ENCODE data around the gene CIAPIN1. TPM values are rescaled to one million over a fixed set of nuclear protein-coding genes. Genes with fewer than 3 reads are reported as not detected.

CIAPIN1 gene
- total RNA-seq, 4 donors from 2014 or later = 19.1 to 32.4 (median 25.8) TPM

DNA sequence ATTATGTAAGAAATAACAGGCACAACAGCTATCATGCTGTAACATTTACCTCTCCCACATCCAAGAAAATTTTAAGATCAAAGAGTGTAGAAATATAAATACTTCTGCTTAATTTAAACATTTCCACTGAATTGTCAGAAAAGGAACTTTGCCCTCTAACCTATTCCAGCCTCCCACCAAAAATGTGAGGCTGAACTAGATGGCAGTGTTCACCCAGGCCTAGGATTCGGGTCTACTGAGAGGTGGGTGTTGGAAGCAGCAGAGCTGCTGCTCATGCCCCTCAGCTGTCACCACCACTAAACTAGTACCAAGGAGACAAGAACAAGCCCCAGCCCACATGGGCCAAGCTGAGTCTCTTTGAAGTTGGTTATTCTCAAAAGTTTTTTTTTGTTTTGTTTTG, 11.3 kb downstream of the CIAPIN1 start:
- no peak overlapping the region for H3K27ac ChIP-seq
- TF ChIP-seq POLR2A (IDR thresholded peaks at IDR 0.05) = no peak
- 82% methylated on average over 1 of the region's 1 CpG; no CpG with 5 or more reads in 1 of the 2 donors for WGBS, 2 donors (ENCODE audit: low coverage in 1 of 2)
- peaks cover 6 to 100% of the 10 kb centered on the region in 2 donors for H3K36me3 ChIP-seq
- no peaks in the 10 kb centered on the region for H3K27me3 ChIP-seq
- H3K4me1 ChIP-seq = no peaks in the 10 kb centered on the region
- no peak overlapping the region for H3K4me3 ChIP-seq
- no peak for ATAC-seq
- H3K9me3 ChIP-seq = no peaks in the 10 kb centered on the region

DNA sequence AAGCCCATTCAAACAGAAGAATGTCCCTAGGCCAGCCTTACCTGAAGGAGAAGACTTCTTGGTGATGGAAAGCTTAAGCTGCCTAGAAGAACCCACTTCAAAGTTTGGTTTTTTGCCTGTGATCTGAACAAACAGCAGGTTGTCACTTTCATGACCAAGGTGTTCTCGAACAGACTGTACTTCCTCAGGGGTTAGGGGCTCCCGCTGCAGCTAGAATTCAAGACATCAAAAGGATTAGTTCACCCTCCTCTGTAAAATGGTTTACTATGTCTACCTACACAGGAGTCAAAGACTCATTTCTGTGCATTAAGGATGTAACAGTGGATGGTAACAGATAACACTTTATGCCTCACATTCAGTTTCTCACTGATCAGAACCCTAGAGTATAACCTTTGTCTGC, 13.2 kb downstream of the CIAPIN1 start:
- H3K27me3 ChIP-seq = no peaks in the 10 kb centered on the region
- no peak overlapping the region for H3K4me3 ChIP-seq
- no peak for ATAC-seq
- TF ChIP-seq POLR2A (IDR thresholded peaks at IDR 0.05) = no peak
- no peak for TF ChIP-seq EP300 (IDR thresholded peaks at IDR 0.05)
- no peak for TF ChIP-seq POLR2AphosphoS5 (IDR thresholded peaks at IDR 0.05)
- TF ChIP-seq, protein P1, sequence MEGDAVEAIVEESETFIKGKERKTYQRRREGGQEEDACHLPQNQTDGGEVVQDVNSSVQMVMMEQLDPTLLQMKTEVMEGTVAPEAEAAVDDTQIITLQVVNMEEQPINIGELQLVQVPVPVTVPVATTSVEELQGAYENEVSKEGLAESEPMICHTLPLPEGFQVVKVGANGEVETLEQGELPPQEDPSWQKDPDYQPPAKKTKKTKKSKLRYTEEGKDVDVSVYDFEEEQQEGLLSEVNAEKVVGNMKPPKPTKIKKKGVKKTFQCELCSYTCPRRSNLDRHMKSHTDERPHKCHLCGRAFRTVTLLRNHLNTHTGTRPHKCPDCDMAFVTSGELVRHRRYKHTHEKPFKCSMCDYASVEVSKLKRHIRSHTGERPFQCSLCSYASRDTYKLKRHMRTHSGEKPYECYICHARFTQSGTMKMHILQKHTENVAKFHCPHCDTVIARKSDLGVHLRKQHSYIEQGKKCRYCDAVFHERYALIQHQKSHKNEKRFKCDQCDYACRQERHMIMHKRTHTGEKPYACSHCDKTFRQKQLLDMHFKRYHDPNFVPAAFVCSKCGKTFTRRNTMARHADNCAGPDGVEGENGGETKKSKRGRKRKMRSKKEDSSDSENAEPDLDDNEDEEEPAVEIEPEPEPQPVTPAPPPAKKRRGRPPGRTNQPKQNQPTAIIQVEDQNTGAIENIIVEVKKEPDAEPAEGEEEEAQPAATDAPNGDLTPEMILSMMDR (IDR thresholded peaks at IDR 0.05) = no peak
- H3K36me3 ChIP-seq = peaks cover 8 to 100% of the 10 kb centered on the region in 2 donors
- no peaks in the 10 kb centered on the region for H3K9me3 ChIP-seq
- 72 to 100% methylated on average over 1 to 2 of the region's 2 CpGs for WGBS, 2 donors (ENCODE audit: low coverage in 1 of 2)
- H3K4me1 ChIP-seq = no peaks in the 10 kb centered on the region
- H3K27ac ChIP-seq = no peak overlapping the region

DNA sequence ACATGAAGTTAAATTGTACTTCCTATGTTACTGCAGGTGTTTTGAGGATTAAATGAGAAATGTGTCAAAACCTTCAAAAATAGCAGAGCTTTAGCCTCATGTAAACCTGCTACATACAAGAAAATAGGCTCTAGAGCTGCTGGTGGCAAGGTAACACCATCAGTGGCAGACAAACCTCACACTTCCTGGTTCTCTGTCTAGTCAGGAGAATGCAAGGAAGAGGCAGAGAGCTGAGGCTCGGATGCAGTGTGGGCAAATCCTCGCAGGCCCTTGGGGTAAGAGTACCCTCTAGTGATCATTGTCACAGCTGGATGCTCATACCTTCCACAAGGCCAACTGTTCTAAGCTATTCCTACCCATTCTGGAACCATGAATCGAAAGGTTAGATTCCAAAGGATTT, 14.2 kb downstream of the CIAPIN1 start:
- ATAC-seq = no peak
- TF ChIP-seq, protein P1 (IDR thresholded peaks at IDR 0.05) = no peak
- no peak for TF ChIP-seq POLR2A (IDR thresholded peaks at IDR 0.05)
- no peak for TF ChIP-seq POLR2AphosphoS5 (IDR thresholded peaks at IDR 0.05)
- no peak for TF ChIP-seq EP300 (IDR thresholded peaks at IDR 0.05)
- no peaks in the 10 kb centered on the region for H3K4me1 ChIP-seq
- no peak overlapping the region for H3K4me3 ChIP-seq
- H3K27me3 ChIP-seq = no peaks in the 10 kb centered on the region
- no peaks in the 10 kb centered on the region for H3K9me3 ChIP-seq
- H3K36me3 ChIP-seq = peaks cover 8 to 100% of the 10 kb centered on the region in 2 donors
- 80 to 82% methylated on average over 3 of the region's 3 CpGs for WGBS, 2 donors (ENCODE audit: low coverage in 1 of 2)
- H3K27ac ChIP-seq = no peak overlapping the region

DNA sequence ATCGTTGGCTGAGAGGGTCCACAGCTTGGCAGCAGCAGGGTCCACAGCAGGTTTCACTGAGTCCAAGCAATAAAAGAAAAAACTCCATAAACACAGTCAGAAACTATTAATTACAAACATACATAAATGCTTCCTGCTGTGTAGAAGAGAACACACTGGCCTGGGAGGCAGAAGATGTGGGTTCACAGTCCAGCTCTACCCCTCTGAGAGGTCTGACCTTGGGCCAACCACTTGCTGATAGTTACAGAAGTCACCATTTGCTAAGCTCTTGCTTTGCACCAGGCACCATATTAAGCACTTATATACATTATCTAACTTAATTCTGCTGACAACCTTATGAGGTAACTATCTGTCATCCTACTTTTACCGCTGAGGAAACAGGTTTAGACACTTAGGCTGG, 14.7 kb downstream of the CIAPIN1 start:
- Histone ChIP-seq H3K27me3 (no peaks in the 10 kb centered on the region), H3K4me1 (no peaks in the 10 kb centered on the region), H3K27ac (no peak overlapping the region), H3K36me3 (peaks cover 8 to 100% of the 10 kb centered on the region in 2 donors), H3K9me3 (no peaks in the 10 kb centered on the region), H3K4me3 (no peak overlapping the region)
- TF ChIP-seq EP300 (IDR thresholded peaks at IDR 0.05) = no peak
- ATAC-seq = no peak
- WGBS, 2 donors (ENCODE audit: low coverage in 1 of 2) = 92 to 100% methylated on average over 2 of the region's 2 CpGs

DNA sequence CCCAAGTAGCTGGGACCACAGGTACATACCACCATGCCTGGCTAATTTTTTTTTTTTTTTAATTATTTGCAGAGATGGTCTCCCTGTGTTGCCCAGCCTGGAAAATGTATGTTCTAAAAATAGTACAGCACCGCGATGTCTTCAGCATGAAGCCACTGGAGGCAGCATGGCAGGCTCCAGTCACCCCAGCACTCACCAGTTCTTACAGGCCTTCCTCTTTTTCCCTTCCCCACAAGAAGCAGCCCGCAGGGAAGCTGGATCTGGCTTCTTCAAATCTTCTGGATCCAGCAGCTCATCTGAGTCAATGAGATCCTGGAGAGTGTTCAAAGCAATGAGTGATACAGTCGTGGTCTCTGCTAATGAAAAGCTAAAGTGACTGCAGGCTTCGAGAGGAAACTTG, 16.2 kb downstream of the CIAPIN1 start:
- no peak for TF ChIP-seq POLR2A (IDR thresholded peaks at IDR 0.05)
- no peak for TF ChIP-seq EP300 (IDR thresholded peaks at IDR 0.05)
- TF ChIP-seq, protein P1 (IDR thresholded peaks at IDR 0.05) = no peak
- no peak for TF ChIP-seq POLR2AphosphoS5 (IDR thresholded peaks at IDR 0.05)
- Histone ChIP-seq H3K27me3 (no peaks in the 10 kb centered on the region), H3K36me3 (peaks cover 8 to 98% of the 10 kb centered on the region in 2 donors), H3K27ac (no peak overlapping the region), H3K9me3 (no peaks in the 10 kb centered on the region), H3K4me1 (no peaks in the 10 kb centered on the region), H3K4me3 (no peak overlapping the region)
- 63 to 89% methylated on average over 3 to 5 of the region's 5 CpGs for WGBS, 2 donors (ENCODE audit: low coverage in 1 of 2)
- ATAC-seq = no peak

DNA sequence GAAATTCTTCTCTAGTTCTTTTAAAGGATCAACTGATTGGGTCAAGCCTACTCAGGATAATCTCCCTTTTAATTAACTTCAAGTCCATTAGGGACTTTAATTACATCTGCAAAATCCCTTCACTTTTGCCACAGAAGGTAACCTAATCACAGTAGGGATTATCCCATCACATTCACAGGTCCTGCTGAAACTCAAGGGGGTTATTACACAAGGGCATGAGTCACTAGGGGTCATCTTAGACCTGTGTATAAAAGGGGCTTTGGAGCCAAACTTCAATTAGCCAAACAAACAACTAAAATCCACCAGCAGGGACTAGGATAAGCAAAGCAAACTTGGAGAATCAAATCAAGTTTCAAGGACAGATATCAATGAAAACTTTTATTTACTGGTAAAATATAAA, 19.4 kb downstream of the CIAPIN1 start:
- Histone ChIP-seq H3K9me3 (no peaks in the 10 kb centered on the region), H3K4me1 (peaks cover 0 to 11% (median 3%) of the 10 kb centered on the region in 3 donors), H3K27ac (no peak overlapping the region), H3K4me3 (no peak overlapping the region), H3K36me3 (peaks cover 3 to 66% of the 10 kb centered on the region in 2 donors), H3K27me3 (no peaks in the 10 kb centered on the region)
- TF ChIP-seq, protein P1 (IDR thresholded peaks at IDR 0.05) = no peak
- TF ChIP-seq EP300 (IDR thresholded peaks at IDR 0.05) = no peak
- TF ChIP-seq POLR2A (IDR thresholded peaks at IDR 0.05) = no peak
- no peak for TF ChIP-seq POLR2AphosphoS5 (IDR thresholded peaks at IDR 0.05)
- ATAC-seq = no peak
